HG03378 (cell line): ENCODE results near the gene C1orf159.

Experiments used
- ATAC-seq: cut with Tn5 transposase; IDR thresholded peaks from one replicate; pipeline ENCODE4 v1.9.1; 2021; ENCODE audit warnings: mild to moderate bottlenecking, moderate library complexity; ENCODE audit not compliant: unreplicated experiment

Gene C1orf159

DNA sequence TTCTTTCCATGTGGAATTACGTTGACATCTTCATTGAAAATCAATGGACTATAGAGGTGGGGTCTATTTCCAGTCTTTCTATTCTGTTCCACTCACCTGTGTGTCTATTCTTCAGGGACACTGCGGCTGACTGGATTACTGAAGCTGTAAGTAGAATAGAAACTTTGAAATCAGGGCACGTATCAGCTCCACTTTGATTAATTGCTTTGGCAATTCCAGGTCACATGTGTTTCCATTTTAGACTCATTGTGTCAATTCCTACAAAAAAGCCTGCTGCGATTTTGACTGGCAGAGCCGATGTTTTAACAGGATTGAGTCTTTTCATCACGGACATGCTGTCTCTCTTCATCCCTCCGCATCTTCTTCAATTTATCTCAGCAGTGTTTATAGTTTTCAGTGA is 20.9 kb downstream of the C1orf159 start:
- no peak for ATAC-seq

DNA sequence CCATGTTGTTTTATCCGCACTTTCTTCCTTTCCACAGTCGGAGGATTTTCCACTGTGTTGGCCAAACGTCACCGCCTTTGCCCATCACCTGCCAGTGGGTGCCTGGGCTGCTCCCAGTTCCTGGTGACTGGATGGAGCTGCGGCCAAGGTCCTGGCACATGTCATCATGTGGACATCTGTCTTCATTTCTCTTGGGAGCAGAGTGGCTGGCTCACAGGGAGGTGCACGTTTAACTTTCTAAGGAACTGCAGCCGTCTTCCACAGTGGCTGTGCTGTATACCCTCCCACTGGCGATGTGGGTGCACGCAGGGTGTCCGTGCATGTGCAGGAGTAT is 22.3 kb downstream of the C1orf159 start:
- ATAC-seq: no peak

DNA sequence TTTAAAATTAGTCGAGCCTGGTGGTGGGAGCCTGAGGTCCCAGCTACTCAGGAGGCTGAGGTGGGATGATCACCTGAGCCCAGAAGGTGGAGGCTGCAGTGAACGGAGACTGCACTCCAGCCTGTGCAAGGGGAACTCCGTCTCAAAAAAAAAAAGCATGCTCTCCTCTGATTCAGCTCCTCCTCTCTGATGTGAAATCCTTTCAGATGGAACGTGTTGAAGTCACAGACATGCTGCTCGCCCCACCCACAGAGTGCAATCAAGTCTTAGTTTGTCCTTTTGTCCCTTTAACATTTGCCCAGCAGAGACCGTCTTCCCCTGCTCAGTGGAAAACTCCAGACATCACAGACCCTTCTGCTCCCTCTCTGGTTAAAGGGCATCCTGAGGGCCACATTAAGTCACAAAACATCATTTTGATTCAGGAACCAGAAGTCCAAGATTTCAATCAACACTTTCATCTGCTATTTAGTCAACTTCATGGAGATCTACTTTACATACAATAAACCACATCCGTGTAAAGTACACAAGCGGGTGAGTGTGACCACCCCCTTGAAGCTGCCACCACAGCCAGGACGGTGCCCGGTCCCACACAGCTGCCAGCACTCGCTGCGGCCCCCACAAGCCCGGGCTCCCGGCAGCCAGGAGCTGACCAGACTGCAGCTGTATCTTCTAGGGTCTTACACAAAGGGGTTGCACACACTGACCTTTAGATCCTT is 22.8 kb downstream of the C1orf159 start:
- no peak for ATAC-seq

DNA sequence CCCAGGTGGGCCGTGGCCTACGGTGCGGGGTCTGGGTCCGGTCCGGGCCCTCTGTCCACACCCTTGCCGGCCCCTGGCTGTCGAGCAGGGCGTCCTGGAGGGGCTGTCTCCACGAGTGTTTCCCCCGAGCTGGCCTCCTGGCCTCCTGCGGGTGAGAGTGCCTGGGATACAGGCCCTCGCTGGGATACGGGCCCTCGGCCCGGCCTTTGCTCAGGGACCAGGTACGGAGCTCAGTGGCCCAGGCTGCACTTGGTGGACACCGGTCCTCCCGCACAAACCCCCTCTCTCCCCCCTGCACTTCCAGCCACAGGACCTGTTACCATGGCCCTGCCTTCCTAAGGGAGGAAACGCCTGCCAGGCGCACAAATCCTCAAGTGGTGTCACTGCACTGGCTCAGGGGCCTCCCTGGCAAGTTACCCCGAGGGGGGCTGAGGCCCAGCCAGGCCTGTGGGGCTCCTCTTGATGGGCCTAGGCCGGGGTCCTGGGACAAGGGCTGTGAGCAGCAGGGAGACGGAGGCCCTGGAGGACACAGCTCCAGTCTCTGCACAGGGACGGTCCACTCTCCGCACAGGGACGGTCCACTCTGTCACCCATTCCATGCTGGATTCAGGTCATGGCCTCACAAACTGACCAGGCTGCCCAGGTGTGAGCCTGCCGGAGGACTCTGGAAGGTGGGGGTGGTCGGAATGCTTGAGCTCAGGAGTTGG is 23.6 kb downstream of the C1orf159 start:
- no peak for ATAC-seq

DNA sequence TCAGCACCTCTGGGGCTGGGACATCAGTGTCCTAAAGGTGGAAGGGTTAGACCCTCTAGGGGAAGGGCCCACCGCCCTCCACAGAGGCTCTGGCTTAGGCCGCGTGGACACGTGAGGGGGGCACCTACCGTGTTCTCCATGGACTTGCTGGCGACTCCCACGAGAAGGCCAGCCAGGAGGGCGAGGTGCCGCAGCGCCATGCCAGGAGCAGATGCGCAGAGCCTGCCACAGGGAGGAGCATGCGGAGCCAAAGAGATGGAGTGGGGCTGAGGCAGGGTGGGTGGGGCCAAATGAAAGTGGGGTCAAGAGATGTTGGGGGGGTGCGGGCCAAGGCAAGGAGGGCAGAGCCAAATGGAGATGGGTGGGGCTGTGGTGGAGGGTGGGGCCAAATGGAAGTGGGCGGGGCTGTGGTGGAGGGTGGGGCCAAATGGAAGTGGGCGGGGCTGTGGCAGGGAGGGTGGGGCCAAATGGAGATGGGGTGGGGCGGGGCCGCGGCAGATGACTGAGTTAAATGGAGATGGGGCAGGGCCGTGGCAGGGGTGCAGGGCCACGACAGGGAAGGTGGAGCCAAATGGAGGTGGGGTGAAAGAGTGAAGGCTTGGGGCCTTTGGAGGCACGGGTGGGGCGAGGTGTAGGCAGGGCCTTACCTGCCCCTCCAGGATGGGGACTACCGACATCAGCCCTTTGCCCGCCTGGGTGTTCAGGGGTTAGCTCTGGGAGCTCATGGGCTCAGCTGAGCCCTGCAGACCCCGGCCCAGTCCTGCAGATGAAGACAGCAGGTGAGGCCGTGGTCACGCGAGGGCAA is 24.3 kb downstream of the C1orf159 start:
- ATAC-seq: no peak

DNA sequence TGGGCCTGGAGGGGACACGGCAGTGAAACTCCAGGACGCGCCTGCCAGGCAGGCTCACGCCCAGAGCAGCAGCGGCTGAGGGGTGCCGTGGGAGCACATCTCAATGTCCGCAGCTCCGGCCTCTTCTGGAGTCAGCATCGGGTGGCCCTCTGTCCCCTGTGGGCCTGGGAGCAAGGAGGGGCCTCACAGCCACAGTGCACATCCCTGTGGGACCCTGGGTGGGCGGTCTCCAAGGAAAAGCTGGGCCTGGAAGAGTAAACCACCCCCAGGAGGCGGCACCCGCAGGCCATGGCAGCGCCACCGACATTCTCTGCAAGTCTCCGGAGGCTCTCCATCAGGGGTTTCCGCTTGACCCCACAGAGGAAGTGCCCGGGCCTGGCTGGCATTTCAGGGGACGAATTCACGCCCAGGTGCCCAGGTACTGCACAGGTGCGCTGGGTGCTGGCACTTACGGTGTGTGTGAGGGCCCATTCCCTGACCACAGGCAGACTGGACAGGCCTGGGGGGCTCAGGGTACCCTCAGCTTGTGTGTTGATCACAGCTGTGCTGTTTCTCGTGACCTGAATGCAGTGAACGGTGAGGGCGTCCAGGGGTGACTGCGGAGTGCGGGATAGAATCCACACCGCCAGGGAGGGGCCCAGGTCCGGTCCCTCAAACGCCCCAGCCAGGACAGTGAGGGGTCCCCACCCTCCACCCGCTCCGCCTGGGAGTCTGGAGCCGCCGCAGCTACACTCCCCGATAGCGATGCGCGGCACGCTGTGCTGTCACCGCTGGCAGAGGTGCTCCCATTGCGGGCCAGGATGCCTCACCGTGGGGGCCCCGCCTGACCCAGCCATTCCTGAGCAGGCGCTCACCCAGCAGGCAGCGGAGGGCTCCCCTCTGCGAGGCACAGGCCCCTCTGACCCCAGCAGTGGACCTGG is 25.2 kb downstream of the C1orf159 start:
- ATAC-seq: no peak

DNA sequence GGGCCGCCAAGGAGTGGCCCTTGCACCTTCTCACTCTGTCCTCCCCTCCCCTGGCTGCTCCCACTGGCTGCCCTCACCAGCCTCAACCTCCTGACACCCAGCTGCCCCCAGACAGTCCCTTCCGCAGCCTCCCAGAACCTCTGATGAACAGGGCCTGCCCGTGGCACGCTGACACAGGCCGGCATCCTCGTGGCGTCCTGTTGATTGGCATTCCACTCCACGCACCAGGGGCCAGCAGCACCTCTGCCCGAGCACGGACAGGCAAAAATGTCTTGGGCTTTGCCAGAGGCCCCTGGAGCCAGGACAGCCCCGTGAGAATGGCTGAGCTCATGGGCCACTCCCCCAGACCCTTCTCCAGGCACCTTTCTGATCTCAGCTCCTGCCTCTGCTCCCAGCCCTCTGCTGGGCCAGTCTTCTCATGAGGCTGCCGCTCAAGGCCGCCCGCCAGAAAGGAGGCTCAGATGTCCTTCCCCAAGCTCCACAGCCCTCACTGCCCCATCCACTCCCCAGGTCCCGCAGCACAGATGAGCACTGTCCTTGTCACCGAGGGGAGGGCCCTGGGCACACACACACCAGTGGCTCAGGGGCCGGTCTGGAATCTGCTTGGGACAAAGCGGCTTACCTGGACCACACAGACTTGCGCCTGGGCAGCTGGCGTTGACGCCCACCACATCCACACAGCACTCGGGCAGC is 26.0 kb downstream of the C1orf159 start:
- ATAC-seq: no peak

DNA sequence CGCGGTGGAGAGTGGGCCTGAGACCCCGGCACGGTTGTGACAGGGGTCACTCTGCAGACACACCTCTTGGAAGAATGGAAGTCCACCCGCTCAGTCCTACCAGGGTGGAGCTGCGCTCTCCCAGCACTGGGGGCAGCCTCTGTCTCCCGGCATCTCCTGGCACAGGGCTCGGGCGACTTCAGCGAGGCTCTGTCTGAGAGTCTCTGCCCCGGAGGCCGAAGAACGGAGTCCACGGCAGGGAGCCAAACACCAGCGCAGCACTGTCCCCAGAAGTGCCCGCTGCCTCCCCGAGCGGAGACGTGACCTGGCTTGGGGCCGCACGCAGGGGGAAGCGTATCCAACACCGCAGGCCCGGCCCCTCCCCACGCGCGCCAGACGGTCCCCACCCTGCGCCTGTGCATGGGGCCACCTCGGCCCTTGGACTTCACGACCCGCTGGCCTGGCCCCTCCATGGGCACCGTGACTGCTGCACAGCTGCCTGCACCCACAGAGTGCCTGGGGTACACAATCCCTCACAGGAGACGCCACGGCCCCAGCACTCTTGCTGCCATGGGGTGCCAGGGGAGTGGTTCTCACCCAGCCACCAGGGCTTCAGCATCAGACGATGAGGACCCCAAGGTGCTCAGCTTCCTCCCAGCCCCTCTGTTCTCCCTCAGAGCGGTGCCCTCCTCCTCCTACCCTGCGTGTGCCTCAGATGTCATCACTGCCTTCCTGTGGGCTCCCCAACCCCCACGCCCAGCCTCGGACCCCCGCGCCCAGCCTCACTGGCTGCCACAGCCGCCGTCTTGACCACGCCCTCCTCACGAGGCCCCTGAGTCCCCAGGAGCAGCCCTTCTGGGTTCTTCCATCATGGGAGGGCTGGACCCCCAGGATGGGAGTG is 26.8 kb downstream of the C1orf159 start:
- ATAC-seq: no peak

DNA sequence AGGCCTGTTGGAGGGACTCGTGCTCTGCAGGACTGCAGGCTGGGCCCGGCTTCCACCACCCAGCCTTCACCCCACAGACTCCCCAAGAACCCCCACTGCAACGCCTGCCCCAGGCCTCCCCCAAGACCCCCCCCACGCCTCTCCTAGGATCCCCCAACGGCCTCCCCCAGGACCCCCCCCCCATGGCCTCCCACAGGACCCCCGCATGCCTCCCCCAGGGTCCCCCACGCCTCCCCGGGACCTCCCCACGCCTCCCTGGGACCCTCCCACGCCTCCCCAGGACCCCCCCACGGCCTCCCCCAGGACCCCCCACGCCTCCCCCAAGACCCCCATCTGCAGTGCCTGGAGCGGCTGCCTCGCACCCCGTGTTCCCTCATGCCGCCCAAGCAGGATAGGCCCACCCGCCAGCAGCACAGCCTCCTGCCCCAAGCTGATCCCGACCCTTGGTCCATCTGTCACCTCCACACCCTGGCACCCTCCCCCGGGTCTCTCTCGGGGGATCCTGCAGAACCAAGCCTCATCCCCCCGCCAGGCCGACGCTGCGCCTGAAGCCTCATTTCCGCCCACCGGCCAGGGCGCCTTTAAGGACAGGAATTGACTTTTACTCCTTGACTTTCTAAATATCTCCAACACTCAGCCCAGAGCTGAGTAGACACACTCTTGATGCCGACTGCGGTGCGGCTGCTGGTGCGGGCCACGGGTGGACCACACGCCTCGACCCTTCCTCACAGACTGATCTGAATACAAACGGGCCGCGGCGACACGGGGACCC is 27.7 kb downstream of the C1orf159 start:
- no peak for ATAC-seq

DNA sequence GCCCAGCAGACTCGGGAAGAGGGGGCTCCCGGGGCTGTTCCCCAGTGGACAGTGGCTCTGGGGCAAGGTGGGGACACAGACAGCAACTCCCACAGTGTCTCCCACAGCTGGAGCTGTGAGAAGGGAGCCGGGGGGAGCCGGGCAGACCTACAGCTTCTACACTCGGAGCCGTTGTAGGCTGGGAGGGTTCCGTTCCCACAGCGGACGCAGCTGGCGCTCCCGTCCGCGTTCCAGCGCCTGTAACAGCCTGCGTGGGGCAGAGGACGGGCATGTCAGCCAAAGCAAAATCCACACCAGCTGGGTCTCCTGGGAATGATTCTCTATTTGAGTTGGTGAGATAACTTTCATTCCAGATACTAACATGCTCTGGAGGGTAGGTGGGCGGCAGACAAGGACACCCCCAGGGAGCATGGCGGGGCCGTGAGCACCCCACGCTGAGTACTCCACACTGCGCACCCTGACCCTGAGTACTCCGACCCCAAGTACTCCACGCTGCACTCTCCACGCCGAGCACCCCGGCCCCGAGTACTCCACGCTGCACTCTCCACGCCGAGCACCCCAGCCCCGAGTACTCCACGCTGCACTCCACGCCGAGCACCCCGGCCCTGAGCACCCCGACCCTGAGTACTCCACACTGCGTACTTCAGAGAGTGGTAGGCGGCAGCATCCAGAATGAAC is 28.4 kb downstream of the C1orf159 start:
- no peak for ATAC-seq

DNA sequence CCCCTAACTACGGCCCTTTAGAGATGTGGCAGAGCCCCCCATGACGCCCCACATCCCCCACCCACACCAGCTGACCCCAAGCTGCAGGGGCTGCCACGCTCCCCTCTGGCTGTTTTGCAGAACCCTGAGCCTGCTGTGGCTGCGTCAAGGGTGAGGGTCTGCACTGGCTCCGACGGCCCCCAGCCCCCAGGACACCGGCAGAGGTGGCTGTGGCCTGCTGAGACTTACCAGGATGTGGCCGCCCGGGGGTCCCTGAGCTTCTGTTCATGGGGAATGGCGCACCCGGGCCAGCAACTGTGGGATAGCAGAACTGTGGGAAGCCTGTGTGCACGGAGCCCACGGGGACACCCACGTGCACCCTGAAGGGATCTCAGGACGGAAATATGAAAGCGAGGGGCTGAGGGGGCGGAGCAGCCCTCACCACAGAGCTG is 29.0 kb downstream of the C1orf159 start:
- no peak for ATAC-seq

DNA sequence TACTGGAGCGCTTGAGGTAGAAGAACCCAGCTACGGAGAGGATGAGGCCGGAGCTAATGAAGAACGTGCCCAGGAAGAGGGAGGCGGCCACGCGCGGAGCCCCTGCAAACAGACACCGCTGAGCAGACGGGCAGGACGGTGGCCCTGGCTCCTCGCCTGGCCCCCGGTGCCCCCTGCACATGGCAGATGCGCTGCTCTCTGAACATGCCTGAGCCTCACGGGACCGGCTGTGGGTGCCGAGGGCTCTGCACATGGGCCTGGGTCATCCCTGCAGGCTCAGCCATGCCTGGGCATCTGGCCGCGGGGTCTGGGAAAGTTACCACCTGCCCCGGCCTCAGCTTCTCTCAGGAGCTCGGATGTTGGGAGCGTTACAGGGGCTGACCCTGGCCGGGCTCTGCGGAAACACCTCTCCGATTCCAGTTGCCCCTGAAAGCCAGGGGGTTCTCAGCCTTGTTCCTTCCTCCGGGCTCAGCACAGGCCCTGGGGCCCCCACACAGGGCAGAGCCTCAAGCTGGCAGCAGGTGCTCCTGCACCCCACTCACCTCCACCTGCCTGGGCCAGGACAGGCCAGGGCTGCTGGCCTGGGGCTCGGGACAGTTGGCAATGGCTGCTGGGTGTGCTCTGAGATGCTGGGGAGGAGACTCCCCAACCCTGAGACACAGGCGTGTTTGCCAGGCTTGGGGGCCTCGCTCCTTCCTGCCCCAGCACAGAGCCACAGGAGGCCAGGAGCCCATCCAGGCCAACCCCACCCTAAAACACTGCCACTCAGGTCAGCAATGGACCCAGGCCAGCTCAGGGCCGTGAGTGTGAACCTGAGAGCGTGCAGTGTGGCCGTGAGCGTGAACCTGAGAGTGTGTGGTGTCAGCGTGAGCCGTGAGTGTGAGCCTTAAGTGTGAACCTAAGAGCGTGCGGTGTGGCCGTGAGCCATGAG is 29.7 kb downstream of the C1orf159 start:
- ATAC-seq: no peak

DNA sequence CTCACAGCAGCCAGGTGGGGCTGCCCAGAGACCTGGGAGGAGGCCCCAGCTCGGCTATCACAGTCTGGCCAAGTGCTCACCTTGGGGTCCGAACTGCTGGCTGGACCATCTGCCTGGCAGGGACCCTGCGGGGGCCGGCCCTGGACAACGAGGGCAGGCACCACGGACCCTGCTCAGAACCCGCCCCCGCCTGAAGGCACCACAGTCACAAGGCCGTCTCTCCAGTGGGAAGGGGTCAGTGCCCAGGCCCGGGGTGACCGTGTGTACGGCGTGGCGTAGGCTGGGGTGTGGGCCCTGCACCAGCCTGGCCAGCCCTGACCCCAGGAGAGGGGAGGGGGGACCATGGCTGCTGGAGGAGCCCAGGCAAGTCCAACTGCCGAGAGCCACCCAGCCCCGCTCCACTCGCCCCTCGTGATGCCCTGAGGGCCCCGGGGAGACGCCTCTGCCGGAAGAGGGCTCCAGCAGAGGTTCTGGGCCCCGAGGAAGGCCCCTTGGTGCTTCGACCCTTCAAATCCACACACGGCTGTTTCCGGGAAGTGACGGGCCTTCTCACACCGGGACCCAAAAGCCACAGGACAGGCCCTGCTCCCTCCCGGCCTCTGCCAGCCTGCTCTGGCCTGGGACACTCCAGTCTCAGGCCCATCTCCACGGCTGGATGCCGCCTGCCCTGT is 30.6 kb downstream of the C1orf159 start:
- no peak for ATAC-seq

DNA sequence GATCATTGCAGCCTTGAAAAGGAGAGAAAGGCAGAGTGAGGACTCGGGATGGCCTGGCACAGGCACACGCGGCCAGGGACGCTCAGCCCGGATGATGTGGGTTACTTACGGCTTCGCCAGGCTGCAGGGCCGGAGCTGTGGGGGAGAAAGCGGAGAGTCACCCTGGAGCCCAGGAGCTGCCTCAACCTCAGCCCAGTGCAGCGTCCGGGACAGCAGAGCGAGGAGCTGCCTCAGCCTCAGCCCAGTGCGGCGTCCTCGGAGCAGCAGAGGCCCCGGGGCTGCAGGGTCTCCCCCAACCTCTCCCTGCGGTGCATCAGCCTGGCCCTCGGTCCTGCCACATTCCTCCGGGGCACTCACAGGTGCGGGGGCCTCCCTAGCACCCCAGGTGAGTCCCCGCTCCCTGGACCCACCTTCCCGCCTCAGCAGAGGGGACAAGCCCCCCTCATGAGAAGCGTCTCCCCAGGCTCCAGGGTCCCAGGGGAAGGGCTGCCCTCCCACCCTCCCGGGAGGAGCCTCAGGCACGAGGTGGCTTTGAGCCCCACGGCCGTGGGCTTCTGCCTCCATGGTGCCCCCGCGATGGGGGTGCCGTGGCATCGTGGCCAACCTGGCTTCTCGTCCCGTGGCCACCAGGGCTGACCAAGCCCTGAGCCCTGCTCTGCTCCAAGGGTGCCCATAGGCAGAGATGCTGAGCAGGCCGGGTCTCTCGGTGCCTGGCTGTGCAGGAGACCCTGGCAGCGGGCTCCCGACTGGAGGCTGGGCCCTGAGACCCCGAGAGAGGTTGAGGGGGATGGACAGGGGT is 31.3 kb downstream of the C1orf159 start:
- no peak for ATAC-seq
